GM23338 (cell line): ENCODE measurements around the gene IFNL1. TPM values are rescaled to one million over a fixed set of nuclear protein-coding genes. Genes with fewer than 3 reads are reported as not detected.

ENCODE experiments used
- ATAC-seq: fragments of 200-7000 bp; cut with Tn5 transposase; 3 replicates; pipeline ENCODE4 v1.9.1; 2020
- DNase-seq: peaks from one replicate; pipeline ENCODE4 v3.0.0-alpha.2; 2015; ENCODE audit warnings: low spot score
- H2AFZ ChIP-seq: fragments of 200-600 bp; sonication (generic); 2 replicates; pipeline ENCODE4 v1.8.0; 2016; ENCODE audit warnings: antibody characterized with exemption, mild to moderate bottlenecking, moderate library complexity
- H3F3A ChIP-seq: fragments of 200-600 bp; sonication (generic); replicated peaks from 2 replicates; pipeline ENCODE4 v1.8.0; 2017; ENCODE audit warnings: antibody characterized with exemption, mixed run types, low read depth
- H3K27ac ChIP-seq: fragments of 200-600 bp; sonication (generic); 2 replicates; pipeline ENCODE4 v1.6.1; 2016; ENCODE audit warnings: low read depth
- H3K27me3 ChIP-seq: fragments of 200-600 bp; sonication (generic); 2 replicates; pipeline ENCODE4 v1.8.0; 2016; ENCODE audit warnings: mild to moderate bottlenecking, mixed run types, moderate library complexity; ENCODE audit not compliant: insufficient read depth
- H3K36me3 ChIP-seq: fragments of 200-600 bp; sonication (generic); 2 replicates; pipeline ENCODE4 v1.8.0; 2016; ENCODE audit warnings: mild to moderate bottlenecking; ENCODE audit not compliant: insufficient read depth
- H3K4me1 ChIP-seq: fragments of 200-600 bp; sonication (generic); 2 replicates; pipeline ENCODE4 v1.8.0; 2016; ENCODE audit warnings: mild to moderate bottlenecking, moderate library complexity; ENCODE audit not compliant: insufficient read depth
- H3K4me2 ChIP-seq: fragments of 200-600 bp; sonication (generic); 2 replicates; pipeline ENCODE4 v1.7.1; 2017; ENCODE audit warnings: mixed run types
- H3K4me3 ChIP-seq: fragments of 200-600 bp; sonication (generic); 2 replicates; pipeline ENCODE4 v1.6.1; 2016; ENCODE audit warnings: mixed run types
- H3K79me2 ChIP-seq: fragments of 200-600 bp; sonication (generic); replicated peaks from 2 replicates; pipeline ENCODE4 v1.8.0; 2017; ENCODE audit warnings: mild to moderate bottlenecking; ENCODE audit not compliant: insufficient read depth
- H3K9me2 ChIP-seq: fragments of 200-600 bp; sonication (generic); 2 replicates; pipeline ENCODE4 v1.8.0; 2017; ENCODE audit not compliant: insufficient read depth
- H4K20me1 ChIP-seq: fragments of 200-600 bp; sonication (generic); replicated peaks from 2 replicates; pipeline ENCODE4 v1.8.0; 2017; ENCODE audit warnings: mild to moderate bottlenecking; ENCODE audit not compliant: insufficient read depth
- H3K27ac Mint-ChIP-seq: 2 replicates; pipeline ENCODE4 v1.8.0; 2020; ENCODE audit warnings: inconsistent platforms, mild to moderate bottlenecking, moderate library complexity, mixed read lengths
- H3K27me3 Mint-ChIP-seq: 3 replicates; pipeline ENCODE4 v1.8.0; 2022; ENCODE audit warnings: low read depth, mild to moderate bottlenecking, moderate library complexity, mixed read lengths, inconsistent platforms; ENCODE audit not compliant: insufficient read depth, poor library complexity
- H3K36me3 Mint-ChIP-seq: 3 replicates; pipeline ENCODE4 v1.8.0; 2021; ENCODE audit warnings: low read depth, mild to moderate bottlenecking, inconsistent platforms, moderate library complexity, mixed read lengths
- H3K4me1 Mint-ChIP-seq: 3 replicates; pipeline ENCODE4 v1.8.0; 2020; ENCODE audit warnings: mild to moderate bottlenecking, inconsistent platforms, mixed read lengths
- H3K4me3 Mint-ChIP-seq: 3 replicates; pipeline ENCODE4 v1.8.0; 2021; ENCODE audit warnings: moderate library complexity, mild to moderate bottlenecking, inconsistent platforms, mixed read lengths
- H3K9me3 Mint-ChIP-seq: 3 replicates; pipeline ENCODE4 v1.8.0; 2020; ENCODE audit warnings: moderate library complexity, mild to moderate bottlenecking, inconsistent platforms, mixed read lengths
- CREB1 ChIP-seq: fragments of 250-450 bp; sonication (Bioruptor Pico); IDR thresholded peaks from 2 replicates; pipeline ENCODE4 v1.5.0; 2020; ENCODE audit warnings: low read depth, mild to moderate bottlenecking, moderate library complexity
- EZH2 ChIP-seq: fragments of 200-600 bp; sonication (generic); IDR thresholded peaks from one replicate; pipeline ENCODE4 v1.8.0; 2017; ENCODE audit warnings: antibody characterized with exemption, mild to moderate bottlenecking, low read depth; ENCODE audit not compliant: unreplicated experiment
- EZH2phosphoT487 ChIP-seq: fragments of 200-600 bp; sonication (generic); IDR thresholded peaks from one replicate; pipeline ENCODE4 v1.8.1; 2018; ENCODE audit warnings: antibody characterized with exemption; ENCODE audit not compliant: unreplicated experiment
- JUNB ChIP-seq: IDR thresholded peaks from one replicate; pipeline ENCODE4 v1.6.1; 2016; ENCODE audit warnings: antibody characterized with exemption; ENCODE audit not compliant: unreplicated experiment
- NANOG ChIP-seq: IDR thresholded peaks from 2 replicates; pipeline ENCODE4 v1.6.1; 2016; ENCODE audit warnings: antibody characterized with exemption, borderline replicate concordance
- POLR2AphosphoS5 ChIP-seq: IDR thresholded peaks from 2 replicates; pipeline ENCODE4 v1.6.1; 2016; ENCODE audit warnings: antibody characterized with exemption, low read depth
- REST ChIP-seq: IDR thresholded peaks from one replicate; pipeline ENCODE4 v1.6.1; 2018; ENCODE audit warnings: antibody characterized with exemption; ENCODE audit not compliant: unreplicated experiment
- STAT1 ChIP-seq: IDR thresholded peaks from one replicate; pipeline ENCODE4 v1.6.1; 2016; ENCODE audit warnings: antibody characterized with exemption; ENCODE audit not compliant: unreplicated experiment
- ZNF114 ChIP-seq: fragments of 250-450 bp; sonication (Bioruptor Pico); IDR thresholded peaks from 2 replicates; pipeline ENCODE4 v1.5.0; 2020; ENCODE audit warnings: mild to moderate bottlenecking, moderate library complexity
- ZNF331 ChIP-seq: fragments of 250-450 bp; sonication (Bioruptor Pico); IDR thresholded peaks from 2 replicates; pipeline ENCODE4 v1.5.0; 2020; ENCODE audit warnings: low read depth, mild to moderate bottlenecking, moderate library complexity
- ZNF462 ChIP-seq: fragments of 250-450 bp; sonication (Bioruptor Pico); IDR thresholded peaks from 2 replicates; pipeline ENCODE4 v1.5.0; 2020; ENCODE audit warnings: mild to moderate bottlenecking, moderate library complexity
- polyA plus RNA-seq: library from polyadenylated mRNA; unstranded; fragments of >200 nt; fragmentation: Nextera tagmentation; extraction: Ambion mirVana; gene quantifications from 2 replicates; pipeline ENCODE4 v1.2.1, GENCODE V29; 2016
- total RNA-seq: library from RNA; depleted of rRNA; stranded (reverse); fragments of >200 nt; shearing (Covaris generic); gene quantifications from 2 replicates; pipeline ENCODE4 v1.2.3, GENCODE V29; 2014
- TF ChIP-seq, protein P1 (sequence below): IDR thresholded peaks from 2 replicates; pipeline ENCODE4 v1.6.1; 2016; ENCODE audit warnings: antibody characterized with exemption
- TF ChIP-seq, protein P2 (sequence below), 2 experiments: fragments of 200-600 bp in 1 of 2; sonication (generic) in 1 of 2; conservative IDR thresholded peaks; 2 replicates each; pipeline versions ENCODE4 v1.5.1 to v1.6.1; 2016 to 2017; ENCODE audit warnings: antibody characterized with exemption in 2 of 2, low read depth in 2 of 2, mild to moderate bottlenecking in 2 of 2, moderate library complexity in 1 of 2

The IFNL1 gene
- total and polyA plus RNA-seq, 2 experiments from 2014 or later = not detected

GRCh38 chr19:39257227-39257626 is 39.0 kb upstream of the IFNL1 start:
- no peak overlapping the region for H3K27ac Mint-ChIP-seq
- Histone ChIP-seq H3F3A (no peaks in the 10 kb centered on the region), H3K79me2 (no peaks in the 10 kb centered on the region), H3K36me3 (no peaks in the 10 kb centered on the region), H3K9me2 (no peaks in the 10 kb centered on the region), H3K4me2 (no peak overlapping the region), H3K27ac (no peak overlapping the region), H2AFZ (no peak overlapping the region), H3K4me3 (no peak overlapping the region), H3K4me1 (no peaks in the 10 kb centered on the region), H3K27me3 (peaks cover 34% of the 10 kb centered on the region), H4K20me1 (peaks cover 2% of the 10 kb centered on the region; the same call in 1 of the 2 replicates)
- H3K27me3 Mint-ChIP-seq = peaks cover 21% of the 10 kb centered on the region
- DNase-seq (no peak), ATAC-seq (no peak)
- no peaks in the 10 kb centered on the region for H3K36me3 Mint-ChIP-seq
- TF ChIP-seq, protein P1, sequence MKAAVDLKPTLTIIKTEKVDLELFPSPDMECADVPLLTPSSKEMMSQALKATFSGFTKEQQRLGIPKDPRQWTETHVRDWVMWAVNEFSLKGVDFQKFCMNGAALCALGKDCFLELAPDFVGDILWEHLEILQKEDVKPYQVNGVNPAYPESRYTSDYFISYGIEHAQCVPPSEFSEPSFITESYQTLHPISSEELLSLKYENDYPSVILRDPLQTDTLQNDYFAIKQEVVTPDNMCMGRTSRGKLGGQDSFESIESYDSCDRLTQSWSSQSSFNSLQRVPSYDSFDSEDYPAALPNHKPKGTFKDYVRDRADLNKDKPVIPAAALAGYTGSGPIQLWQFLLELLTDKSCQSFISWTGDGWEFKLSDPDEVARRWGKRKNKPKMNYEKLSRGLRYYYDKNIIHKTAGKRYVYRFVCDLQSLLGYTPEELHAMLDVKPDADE = no peak
- no peak for TF ChIP-seq EZH2
- TF ChIP-seq EZH2phosphoT487 = no peak
- TF ChIP-seq REST = no peak
- TF ChIP-seq NANOG = no peak
- no peak for TF ChIP-seq STAT1
- no peak for TF ChIP-seq JUNB
- no peak for TF ChIP-seq POLR2AphosphoS5
- TF ChIP-seq, protein P2, sequence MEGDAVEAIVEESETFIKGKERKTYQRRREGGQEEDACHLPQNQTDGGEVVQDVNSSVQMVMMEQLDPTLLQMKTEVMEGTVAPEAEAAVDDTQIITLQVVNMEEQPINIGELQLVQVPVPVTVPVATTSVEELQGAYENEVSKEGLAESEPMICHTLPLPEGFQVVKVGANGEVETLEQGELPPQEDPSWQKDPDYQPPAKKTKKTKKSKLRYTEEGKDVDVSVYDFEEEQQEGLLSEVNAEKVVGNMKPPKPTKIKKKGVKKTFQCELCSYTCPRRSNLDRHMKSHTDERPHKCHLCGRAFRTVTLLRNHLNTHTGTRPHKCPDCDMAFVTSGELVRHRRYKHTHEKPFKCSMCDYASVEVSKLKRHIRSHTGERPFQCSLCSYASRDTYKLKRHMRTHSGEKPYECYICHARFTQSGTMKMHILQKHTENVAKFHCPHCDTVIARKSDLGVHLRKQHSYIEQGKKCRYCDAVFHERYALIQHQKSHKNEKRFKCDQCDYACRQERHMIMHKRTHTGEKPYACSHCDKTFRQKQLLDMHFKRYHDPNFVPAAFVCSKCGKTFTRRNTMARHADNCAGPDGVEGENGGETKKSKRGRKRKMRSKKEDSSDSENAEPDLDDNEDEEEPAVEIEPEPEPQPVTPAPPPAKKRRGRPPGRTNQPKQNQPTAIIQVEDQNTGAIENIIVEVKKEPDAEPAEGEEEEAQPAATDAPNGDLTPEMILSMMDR (conservative IDR thresholded peaks at IDR 0.05; ENCODE audit: low read depth in 2 of 2) = no peak
- TF ChIP-seq ZNF114 (CRISPR knock-in tag) = no peak
- no peak for TF ChIP-seq ZNF331
- TF ChIP-seq CREB1 (CRISPR knock-in tag) = no peak
- TF ChIP-seq ZNF462 (CRISPR knock-in tag) = no peak
- H3K9me3 Mint-ChIP-seq = peaks cover 3% of the 10 kb centered on the region; the same call in 2 of the 3 replicates
- H3K4me3 Mint-ChIP-seq = no peak overlapping the region
- peaks cover under 1% of the 10 kb centered on the region; the same call in 1 of the 3 replicates for H3K4me1 Mint-ChIP-seq
